ENCODE data around the gene SEC24D. TPM values are rescaled to one million over a fixed set of nuclear protein-coding genes. Genes with fewer than 3 reads are reported as not detected.

The SEC24D gene
- total RNA-seq, 1 experiment from 2014 or later: 14.4 TPM

DNA sequence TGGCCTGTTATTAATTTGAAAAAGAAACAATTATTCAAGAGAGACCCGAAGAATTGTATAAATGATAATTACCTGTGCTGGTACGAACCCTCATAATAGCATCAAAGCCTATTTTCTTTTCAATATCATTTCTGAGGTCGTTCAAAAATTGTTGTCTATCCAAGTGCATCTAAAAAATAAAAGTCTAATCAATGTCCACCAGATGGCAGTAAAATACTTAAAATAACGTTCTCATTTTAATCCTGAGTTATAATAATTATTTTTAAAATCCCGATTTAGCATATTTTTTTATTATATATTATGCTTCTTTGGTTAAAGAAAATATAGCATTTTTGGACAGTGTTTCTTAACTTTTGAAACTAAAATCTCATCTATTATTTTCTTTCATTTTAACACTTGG, 95.1 kb downstream of the SEC24D start:
- Histone ChIP-seq H3K9me2 (replicated peaks; ENCODE audit: low read length) (no peaks in the 10 kb centered on the region), H3K36me3 (ENCODE audit: low read depth, low read length) (peaks cover 39% of the 10 kb centered on the region), H3K79me2 (ENCODE audit: low read length) (no peaks in the 10 kb centered on the region), H3K27me3 (ENCODE audit: low read length) (no peaks in the 10 kb centered on the region), H3K4me3 (ENCODE audit: low read length) (no peak overlapping the region), H2AFZ (ENCODE audit: low read length) (no peak overlapping the region), H3K27ac (ENCODE audit: low read length) (no peak overlapping the region), H3K4me2 (ENCODE audit: low read length) (no peak overlapping the region), H3K9ac (ENCODE audit: low read length) (no peak overlapping the region), H3K4me1 (ENCODE audit: insufficient read depth, low read length) (no peaks in the 10 kb centered on the region), H4K20me1 (ENCODE audit: low read length) (no peaks in the 10 kb centered on the region), H3F3A (ENCODE audit: low read length, unreplicated experiment) (no peaks in the 10 kb centered on the region), H3K9me3 (ENCODE audit: low read length) (no peaks in the 10 kb centered on the region)
- POLR2A ChIA-PET (ENCODE audit: unreplicated experiment): no interaction called here
- DNase-seq (peak; percentile 36), ATAC-seq (no peak)
- no peak for TF ChIP-seq EZH2phosphoT487 (IDR thresholded peaks at IDR 0.05; ENCODE audit: borderline replicate concordance, low read length)
- peak; percentile 47; the same call in 1 of the 2 replicates for TF ChIP-seq CTCF (conservative IDR thresholded peaks at IDR 0.05; ENCODE audit: low read depth, low read length)
- CTCF ChIA-PET: no interaction called here
- BruUV-seq (replicated peaks): no TSS peak
- intact Hi-C loops (cut with micrococcal nuclease): loop anchor here (1.0 kb wide), 1 partner anchor 228 kb away; no protein-coding TSS in a partner anchor

DNA sequence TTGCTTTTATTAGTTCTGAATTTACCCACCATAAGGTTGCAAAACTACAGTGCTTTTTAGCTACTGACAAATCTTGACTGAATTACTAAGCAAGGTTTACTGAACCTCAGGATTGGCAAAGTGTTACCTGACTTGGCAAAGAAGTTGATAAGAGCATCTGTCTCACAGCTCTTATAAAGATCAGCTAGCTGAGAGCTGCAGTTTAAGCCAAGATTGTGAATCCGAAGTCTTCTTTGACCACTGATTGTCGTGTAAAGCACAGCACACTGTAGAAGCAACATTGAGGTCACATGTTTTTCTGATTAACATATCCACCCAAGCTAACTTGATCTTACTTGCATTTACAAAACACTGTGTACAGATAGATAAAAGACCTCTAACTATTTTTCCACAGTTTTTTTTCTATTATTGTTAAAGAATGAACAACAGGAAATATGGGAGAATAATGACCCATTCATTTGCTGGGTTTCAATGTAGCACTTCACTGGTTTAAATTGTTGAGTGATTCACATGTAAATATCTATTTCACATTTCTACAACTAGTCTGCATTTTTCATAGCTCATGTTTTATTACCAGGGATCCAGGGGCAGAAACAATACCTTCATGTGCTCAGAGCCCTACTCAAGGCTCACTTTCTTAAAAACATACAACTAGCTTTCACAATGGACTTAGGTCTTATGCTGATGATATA, 96.8 kb downstream of the SEC24D start:
- TF ChIP-seq EZH2 (IDR thresholded peaks at IDR 0.05; ENCODE audit: low read length, unreplicated experiment) (no peak), CTCF (conservative IDR thresholded peaks at IDR 0.05; ENCODE audit: low read depth, low read length) (no peak), EZH2phosphoT487 (IDR thresholded peaks at IDR 0.05; ENCODE audit: borderline replicate concordance, low read length) (no peak)
- H4K20me1 ChIP-seq (ENCODE audit: low read length): no peaks in the 10 kb centered on the region
- no peak overlapping the region for H3K9ac ChIP-seq (ENCODE audit: low read length)
- no peaks in the 10 kb centered on the region for H3K9me2 ChIP-seq (replicated peaks; ENCODE audit: low read length)
- H3K4me3 ChIP-seq (ENCODE audit: low read length): no peak overlapping the region
- ATAC-seq (no peak), DNase-seq (no peak)
- no peaks in the 10 kb centered on the region for H3K27me3 ChIP-seq (ENCODE audit: low read length)
- no peaks in the 10 kb centered on the region for H3K4me1 ChIP-seq (ENCODE audit: insufficient read depth, low read length)
- H3K9me3 ChIP-seq (ENCODE audit: low read length): no peaks in the 10 kb centered on the region
- H2AFZ ChIP-seq (ENCODE audit: low read length): no peak overlapping the region
- intact Hi-C loops (cut with micrococcal nuclease): no loop called here
- CTCF ChIA-PET: no interaction called here
- POLR2A ChIA-PET (ENCODE audit: unreplicated experiment): no interaction called here
- BruUV-seq (replicated peaks): no TSS peak
- no peak overlapping the region for H3K4me2 ChIP-seq (ENCODE audit: low read length)
- no peaks in the 10 kb centered on the region for H3K79me2 ChIP-seq (ENCODE audit: low read length)
- no peaks in the 10 kb centered on the region for H3F3A ChIP-seq (ENCODE audit: low read length, unreplicated experiment)
- H3K27ac ChIP-seq (ENCODE audit: low read length): no peak overlapping the region
- H3K36me3 ChIP-seq (ENCODE audit: low read depth, low read length): peaks cover 39% of the 10 kb centered on the region

GRCh38 chr4:118738090-118738489, 97.8 kb downstream of the SEC24D start:
- CTCF ChIA-PET: no interaction called here

More at GRCh38 chr4:118738090-118738489, 97.8 kb downstream of the SEC24D start:
- DNase-seq: no peak
- Histone ChIP-seq H4K20me1 (ENCODE audit: low read length) (no peaks in the 10 kb centered on the region), H3K4me3 (ENCODE audit: low read length) (no peak overlapping the region), H3K4me2 (ENCODE audit: low read length) (no peak overlapping the region), H3K9me2 (replicated peaks; ENCODE audit: low read length) (no peaks in the 10 kb centered on the region), H3K36me3 (ENCODE audit: low read depth, low read length) (peaks cover 36% of the 10 kb centered on the region), H3K4me1 (ENCODE audit: insufficient read depth, low read length) (no peaks in the 10 kb centered on the region), H3K79me2 (ENCODE audit: low read length) (no peaks in the 10 kb centered on the region), H3K9me3 (ENCODE audit: low read length) (no peaks in the 10 kb centered on the region), H3K27ac (ENCODE audit: low read length) (no peak overlapping the region), H2AFZ (ENCODE audit: low read length) (no peak overlapping the region), H3K9ac (ENCODE audit: low read length) (no peak overlapping the region), H3K27me3 (ENCODE audit: low read length) (no peaks in the 10 kb centered on the region), H3F3A (ENCODE audit: low read length, unreplicated experiment) (no peaks in the 10 kb centered on the region)
- BruUV-seq (replicated peaks): no TSS peak
- intact Hi-C loops (cut with micrococcal nuclease): no loop called here
- ATAC-seq: no peak
- no peak for TF ChIP-seq EZH2 (IDR thresholded peaks at IDR 0.05; ENCODE audit: low read length, unreplicated experiment)
- TF ChIP-seq EZH2phosphoT487 (IDR thresholded peaks at IDR 0.05; ENCODE audit: borderline replicate concordance, low read length): no peak
- no peak for TF ChIP-seq CTCF (conservative IDR thresholded peaks at IDR 0.05; ENCODE audit: low read depth, low read length)
- POLR2A ChIA-PET (ENCODE audit: unreplicated experiment): no interaction called here

All from PC-3 (cell line).